VCaP (cell line): ENCODE data around the gene HCRT.

Source experiments
- H3K27ac ChIP-seq: fragments of 450-650 bp; 2 replicates; pipeline ENCODE4 v1.5.1; 2017
- TF ChIP-seq, protein P1 (sequence below): fragments of 450-650 bp; conservative IDR thresholded peaks from 2 replicates; pipeline ENCODE4 v1.5.1; 2017; ENCODE audit warnings: mild to moderate bottlenecking, moderate library complexity

The HCRT gene

GRCh38 chr17:42138749-42139492, 46.3 kb downstream of the HCRT start:
- H3K27ac ChIP-seq = no peak overlapping the region
- TF ChIP-seq, protein P1, sequence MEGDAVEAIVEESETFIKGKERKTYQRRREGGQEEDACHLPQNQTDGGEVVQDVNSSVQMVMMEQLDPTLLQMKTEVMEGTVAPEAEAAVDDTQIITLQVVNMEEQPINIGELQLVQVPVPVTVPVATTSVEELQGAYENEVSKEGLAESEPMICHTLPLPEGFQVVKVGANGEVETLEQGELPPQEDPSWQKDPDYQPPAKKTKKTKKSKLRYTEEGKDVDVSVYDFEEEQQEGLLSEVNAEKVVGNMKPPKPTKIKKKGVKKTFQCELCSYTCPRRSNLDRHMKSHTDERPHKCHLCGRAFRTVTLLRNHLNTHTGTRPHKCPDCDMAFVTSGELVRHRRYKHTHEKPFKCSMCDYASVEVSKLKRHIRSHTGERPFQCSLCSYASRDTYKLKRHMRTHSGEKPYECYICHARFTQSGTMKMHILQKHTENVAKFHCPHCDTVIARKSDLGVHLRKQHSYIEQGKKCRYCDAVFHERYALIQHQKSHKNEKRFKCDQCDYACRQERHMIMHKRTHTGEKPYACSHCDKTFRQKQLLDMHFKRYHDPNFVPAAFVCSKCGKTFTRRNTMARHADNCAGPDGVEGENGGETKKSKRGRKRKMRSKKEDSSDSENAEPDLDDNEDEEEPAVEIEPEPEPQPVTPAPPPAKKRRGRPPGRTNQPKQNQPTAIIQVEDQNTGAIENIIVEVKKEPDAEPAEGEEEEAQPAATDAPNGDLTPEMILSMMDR = no peak

- TF ChIP-seq, protein P1 = no peak
- peak overlapping the region; percentile 83 for H3K27ac ChIP-seq
These were observed 48.6 kb downstream of the HCRT start for GRCh38 chr17:42136654-42137051.

DNA sequence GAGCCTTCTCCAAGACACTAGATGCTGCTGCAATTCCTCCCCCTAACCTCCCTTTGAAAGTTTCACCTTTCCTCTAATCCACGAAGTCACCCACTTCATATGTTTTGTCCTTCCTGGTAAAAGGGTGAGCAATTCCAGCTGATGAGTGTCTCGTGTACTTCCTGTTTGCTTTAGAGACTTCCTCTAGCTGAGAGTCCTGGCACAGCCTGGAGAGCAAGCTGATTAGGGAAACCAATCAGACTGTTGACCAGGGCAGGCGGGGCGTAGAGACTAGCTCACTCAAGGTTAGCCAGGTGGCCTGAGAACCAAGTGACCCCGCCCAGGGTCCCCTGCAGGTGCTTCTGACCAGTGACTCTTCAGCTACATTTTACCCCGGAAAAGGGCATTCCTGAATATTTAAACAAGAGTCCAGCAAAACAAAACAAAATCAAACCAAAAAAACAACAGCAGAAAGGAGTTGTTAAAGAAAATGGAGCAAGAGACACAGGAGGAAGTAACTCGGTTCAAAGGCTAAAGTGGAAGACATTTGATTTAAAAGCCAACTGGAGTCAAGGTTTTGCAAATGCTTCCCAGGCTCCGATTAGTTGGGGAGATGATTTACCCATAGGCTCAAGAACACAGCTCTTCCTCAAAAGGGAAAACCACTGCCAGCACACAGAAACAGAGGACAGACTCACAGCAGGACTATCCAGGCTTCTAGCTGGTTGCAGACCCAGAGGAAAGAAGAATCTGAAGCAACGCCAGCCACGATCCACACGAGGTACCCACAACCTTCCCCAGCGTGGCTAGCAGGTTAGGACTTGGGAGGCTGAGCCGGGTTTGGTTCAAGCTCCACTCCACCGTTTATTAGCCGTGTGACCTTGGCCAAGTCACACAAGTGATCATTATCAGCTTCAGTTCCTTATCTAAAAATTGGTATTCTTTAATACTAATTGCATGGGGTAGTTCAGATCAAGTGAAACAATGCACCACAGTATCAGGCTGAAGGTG, 49.3 kb downstream of the HCRT start:
- TF ChIP-seq, protein P1 = no peak
- peak overlapping the region; percentile 83 for H3K27ac ChIP-seq

DNA sequence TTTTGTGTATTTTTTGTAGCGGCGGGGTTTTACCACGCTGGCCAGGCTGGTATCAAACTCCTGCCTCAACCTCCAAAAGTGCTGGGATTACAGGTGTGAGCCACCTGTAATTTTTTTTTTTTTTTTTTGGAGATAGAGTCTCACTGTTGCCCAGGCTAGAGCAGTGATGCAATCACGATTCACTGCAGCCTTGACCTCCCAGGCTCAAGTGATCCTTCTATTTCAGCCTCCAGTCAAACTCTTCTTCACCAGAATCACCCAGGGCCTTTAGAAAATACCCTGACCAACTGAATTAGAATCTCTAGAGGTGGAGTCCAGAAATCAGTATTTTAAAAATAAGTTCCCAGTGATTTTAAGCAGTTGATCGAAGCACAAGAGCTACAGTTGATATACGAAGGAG, 50.1 kb downstream of the HCRT start:
- H3K27ac ChIP-seq = peak overlapping the region; percentile 83

More for the DNA sequence above, 50.1 kb downstream of the HCRT start:
- TF ChIP-seq, protein P1 = no peak
